ENCODE data around the gene TVP23B. TPM values are rescaled to one million over a fixed set of nuclear protein-coding genes. Genes with fewer than 3 reads are reported as not detected.
A peak's percentile ranks its signal among the peaks of the same experiment; 100 is the strongest.
"Not testable (repeated sequence)": the region's sequence is repeated elsewhere in the genome, so short reads cannot be mapped to it uniquely, and the experiment has no call there.

Gene TVP23B
- total RNA-seq, 1 experiment from 2014 or later, result 39.4 TPM

- H3K36me3 ChIP-seq (ENCODE audit: control insufficient read depth, insufficient read depth, low read length); H3K27me3 ChIP-seq (ENCODE audit: control insufficient read depth, insufficient read depth, low read length); H3K4me3 ChIP-seq (ENCODE audit: low read depth in 2 of 2, low read length in 2 of 2); CTCF ChIA-PET; POLR2A ChIA-PET; H3K4me1 ChIP-seq (ENCODE audit: control insufficient read depth, insufficient read depth, low read length); BruUV-seq (replicated peaks); H3K27ac ChIP-seq (ENCODE audit: low read length); intact Hi-C loops (cut with micrococcal nuclease; ENCODE audit: unreplicated experiment); in situ Hi-C loops (cut with HindIII; ENCODE audit: low pct_unique_long_range_greater_than_20kb, low sequenced_read_pairs); DNase-seq (ENCODE audit: low read depth, low spot score); H3K9me3 ChIP-seq (ENCODE audit: control insufficient read depth, insufficient read depth, low read depth, low read length); ATAC-seq: not testable (repeated sequence)
Measured at GRCh38 chr17:18744726-18745125, 36.3 kb upstream of the TVP23B start.

GRCh38 chr17:18746551-18746950 is 34.4 kb upstream of the TVP23B start:
- in situ Hi-C loops (cut with HindIII; ENCODE audit: low pct_unique_long_range_greater_than_20kb, low sequenced_read_pairs); intact Hi-C loops (cut with micrococcal nuclease; ENCODE audit: unreplicated experiment); H3K27me3 ChIP-seq (ENCODE audit: control insufficient read depth, insufficient read depth, low read length); BruUV-seq (replicated peaks); DNase-seq (ENCODE audit: low read depth, low spot score); POLR2A ChIA-PET; H3K36me3 ChIP-seq (ENCODE audit: control insufficient read depth, insufficient read depth, low read length); ATAC-seq; H3K27ac ChIP-seq (ENCODE audit: low read length); H3K9me3 ChIP-seq (ENCODE audit: control insufficient read depth, insufficient read depth, low read depth, low read length); H3K4me3 ChIP-seq (ENCODE audit: low read depth in 2 of 2, low read length in 2 of 2); H3K4me1 ChIP-seq (ENCODE audit: control insufficient read depth, insufficient read depth, low read length); CTCF ChIA-PET: not testable (repeated sequence)

- H3K27me3 ChIP-seq (ENCODE audit: control insufficient read depth, insufficient read depth, low read length); H3K4me1 ChIP-seq (ENCODE audit: control insufficient read depth, insufficient read depth, low read length); CTCF ChIA-PET; H3K36me3 ChIP-seq (ENCODE audit: control insufficient read depth, insufficient read depth, low read length); H3K4me3 ChIP-seq (ENCODE audit: low read depth in 2 of 2, low read length in 2 of 2); H3K9me3 ChIP-seq (ENCODE audit: control insufficient read depth, insufficient read depth, low read depth, low read length); H3K27ac ChIP-seq (ENCODE audit: low read length); in situ Hi-C loops (cut with HindIII; ENCODE audit: low pct_unique_long_range_greater_than_20kb, low sequenced_read_pairs); ATAC-seq; intact Hi-C loops (cut with micrococcal nuclease; ENCODE audit: unreplicated experiment); DNase-seq (ENCODE audit: low read depth, low spot score); POLR2A ChIA-PET; BruUV-seq (replicated peaks): not testable (repeated sequence)
Measured at GRCh38 chr17:18747501-18747900, 33.5 kb upstream of the TVP23B start.

GRCh38 chr17:18750242-18750641 is 30.7 kb upstream of the TVP23B start:
- H3K4me3 ChIP-seq (ENCODE audit: low read depth in 2 of 2, low read length in 2 of 2); H3K36me3 ChIP-seq (ENCODE audit: control insufficient read depth, insufficient read depth, low read length); ATAC-seq; POLR2A ChIA-PET; H3K27me3 ChIP-seq (ENCODE audit: control insufficient read depth, insufficient read depth, low read length); DNase-seq (ENCODE audit: low read depth, low spot score); in situ Hi-C loops (cut with HindIII; ENCODE audit: low pct_unique_long_range_greater_than_20kb, low sequenced_read_pairs); BruUV-seq (replicated peaks); H3K27ac ChIP-seq (ENCODE audit: low read length); intact Hi-C loops (cut with micrococcal nuclease; ENCODE audit: unreplicated experiment); H3K4me1 ChIP-seq (ENCODE audit: control insufficient read depth, insufficient read depth, low read length); CTCF ChIA-PET; H3K9me3 ChIP-seq (ENCODE audit: control insufficient read depth, insufficient read depth, low read depth, low read length): not testable (repeated sequence)

GRCh38 chr17:18753829-18754409 is 27.1 kb upstream of the TVP23B start:
- DNase-seq (ENCODE audit: low read depth, low spot score); BruUV-seq (replicated peaks); in situ Hi-C loops (cut with HindIII; ENCODE audit: low pct_unique_long_range_greater_than_20kb, low sequenced_read_pairs); POLR2A ChIA-PET; CTCF ChIA-PET; H3K9me3 ChIP-seq (ENCODE audit: control insufficient read depth, insufficient read depth, low read depth, low read length); H3K36me3 ChIP-seq (ENCODE audit: control insufficient read depth, insufficient read depth, low read length); H3K27ac ChIP-seq (ENCODE audit: low read length); H3K27me3 ChIP-seq (ENCODE audit: control insufficient read depth, insufficient read depth, low read length); intact Hi-C loops (cut with micrococcal nuclease; ENCODE audit: unreplicated experiment); H3K4me3 ChIP-seq (ENCODE audit: low read depth in 2 of 2, low read length in 2 of 2); H3K4me1 ChIP-seq (ENCODE audit: control insufficient read depth, insufficient read depth, low read length): not testable (repeated sequence)
- ATAC-seq, result peak; percentile 70; the same call in 1 of the 2 replicates

GRCh38 chr17:18755969-18756368 is 25.0 kb upstream of the TVP23B start:
- H3K36me3 ChIP-seq (ENCODE audit: control insufficient read depth, insufficient read depth, low read length); H3K27ac ChIP-seq (ENCODE audit: low read length); H3K27me3 ChIP-seq (ENCODE audit: control insufficient read depth, insufficient read depth, low read length); CTCF ChIA-PET; H3K9me3 ChIP-seq (ENCODE audit: control insufficient read depth, insufficient read depth, low read depth, low read length); intact Hi-C loops (cut with micrococcal nuclease; ENCODE audit: unreplicated experiment); H3K4me3 ChIP-seq (ENCODE audit: low read depth in 2 of 2, low read length in 2 of 2); BruUV-seq (replicated peaks); DNase-seq (ENCODE audit: low read depth, low spot score); H3K4me1 ChIP-seq (ENCODE audit: control insufficient read depth, insufficient read depth, low read length); ATAC-seq; in situ Hi-C loops (cut with HindIII; ENCODE audit: low pct_unique_long_range_greater_than_20kb, low sequenced_read_pairs); POLR2A ChIA-PET: not testable (repeated sequence)

GRCh38 chr17:18757368-18758044 is 23.5 kb upstream of the TVP23B start:
- H3K27ac ChIP-seq (ENCODE audit: low read length); BruUV-seq (replicated peaks); ATAC-seq; POLR2A ChIA-PET; H3K4me1 ChIP-seq (ENCODE audit: control insufficient read depth, insufficient read depth, low read length); H3K9me3 ChIP-seq (ENCODE audit: control insufficient read depth, insufficient read depth, low read depth, low read length); H3K27me3 ChIP-seq (ENCODE audit: control insufficient read depth, insufficient read depth, low read length); H3K36me3 ChIP-seq (ENCODE audit: control insufficient read depth, insufficient read depth, low read length); CTCF ChIA-PET; in situ Hi-C loops (cut with HindIII; ENCODE audit: low pct_unique_long_range_greater_than_20kb, low sequenced_read_pairs); intact Hi-C loops (cut with micrococcal nuclease; ENCODE audit: unreplicated experiment); H3K4me3 ChIP-seq (ENCODE audit: low read depth in 2 of 2, low read length in 2 of 2); DNase-seq (ENCODE audit: low read depth, low spot score): not testable (repeated sequence)

Data from Panc1 (cell line).